Measurements from ENCODE around the gene SPATA31D3.
"Not testable (repeated sequence)": the region's sequence is repeated elsewhere in the genome, so short reads cannot be mapped to it uniquely, and the experiment has no call there.

Gene SPATA31D3

GRCh38 chr9:81984928-81985327 is 41.6 kb downstream of the SPATA31D3 start:
- no peak overlapping the region for H3K4me2 ChIP-seq (ENCODE audit: low read depth, low read length, poor library complexity, severe bottlenecking)
- H3K27me3 ChIP-seq (ENCODE audit: low read length) = no peaks in the 10 kb centered on the region
- no peaks in the 10 kb centered on the region for H3F3A ChIP-seq (ENCODE audit: insufficient read depth)
- no peaks in the 10 kb centered on the region for H3K36me3 ChIP-seq (ENCODE audit: low read length)
- H3K27ac ChIP-seq (ENCODE audit: low read depth, low read length) = no peak overlapping the region
- no peaks in the 10 kb centered on the region for H4K20me1 ChIP-seq (ENCODE audit: low read depth, low read length)
- no peak overlapping the region for H2AFZ ChIP-seq (ENCODE audit: low read depth, low read length, severe bottlenecking)
- H3K4me3 ChIP-seq (ENCODE audit: insufficient read depth, low read length, poor library complexity, severe bottlenecking) = no peak overlapping the region
- TF ChIP-seq CTCF (IDR thresholded peaks at IDR 0.05; ENCODE audit: insufficient read depth, low read length, poor library complexity, severe bottlenecking) (no peak), EZH2phosphoT487 (conservative IDR thresholded peaks at IDR 0.05; ENCODE audit: low read length) (no peak)
- H3K9me2 ChIP-seq (replicated peaks; ENCODE audit: insufficient read depth, low read length) = no peaks in the 10 kb centered on the region
- H3K9me3 ChIP-seq (ENCODE audit: insufficient read depth, low read length) = no peaks in the 10 kb centered on the region
- H3K79me2 ChIP-seq (ENCODE audit: insufficient read depth, low read length) = no peaks in the 10 kb centered on the region
- no peak overlapping the region for H3K9ac ChIP-seq (ENCODE audit: low read length)

- Histone ChIP-seq H3F3A (ENCODE audit: insufficient read depth) (no peaks in the 10 kb centered on the region), H3K9me3 (ENCODE audit: insufficient read depth, low read length) (no peaks in the 10 kb centered on the region), H4K20me1 (ENCODE audit: low read depth, low read length) (no peaks in the 10 kb centered on the region), H3K4me3 (ENCODE audit: insufficient read depth, low read length, poor library complexity, severe bottlenecking) (no peak overlapping the region), H3K9me2 (replicated peaks; ENCODE audit: insufficient read depth, low read length) (no peaks in the 10 kb centered on the region), H3K27ac (ENCODE audit: low read depth, low read length) (no peak overlapping the region), H3K27me3 (ENCODE audit: low read length) (no peaks in the 10 kb centered on the region), H3K9ac (ENCODE audit: low read length) (no peak overlapping the region), H2AFZ (ENCODE audit: low read depth, low read length, severe bottlenecking) (no peak overlapping the region), H3K4me2 (ENCODE audit: low read depth, low read length, poor library complexity, severe bottlenecking) (no peak overlapping the region), H3K79me2 (ENCODE audit: insufficient read depth, low read length) (no peaks in the 10 kb centered on the region), H3K36me3 (ENCODE audit: low read length) (no peaks in the 10 kb centered on the region)
- TF ChIP-seq EZH2phosphoT487 (conservative IDR thresholded peaks at IDR 0.05; ENCODE audit: low read length) (no peak), CTCF (IDR thresholded peaks at IDR 0.05; ENCODE audit: insufficient read depth, low read length, poor library complexity, severe bottlenecking) (no peak)
These were observed 42.8 kb downstream of the SPATA31D3 start for GRCh38 chr9:81986051-81986450.

GRCh38 chr9:81988472-81988871 is 45.2 kb downstream of the SPATA31D3 start, which contains the start of gene SPATA31D1:
TSS of gene SPATA31D1 (plus strand) at chr9:81988772. CDS start at chr9:81988819, 47 bp downstream.
- H3K4me3 ChIP-seq (ENCODE audit: insufficient read depth, low read length, poor library complexity, severe bottlenecking); H3K27ac ChIP-seq (ENCODE audit: low read depth, low read length); H3K27me3 ChIP-seq (ENCODE audit: low read length); H3K36me3 ChIP-seq (ENCODE audit: low read length); H3K9me3 ChIP-seq (ENCODE audit: insufficient read depth, low read length); H2AFZ ChIP-seq (ENCODE audit: low read depth, low read length, severe bottlenecking); H3K4me2 ChIP-seq (ENCODE audit: low read depth, low read length, poor library complexity, severe bottlenecking); H3K9me2 ChIP-seq (replicated peaks; ENCODE audit: insufficient read depth, low read length); H3K9ac ChIP-seq (ENCODE audit: low read length); H3F3A ChIP-seq (ENCODE audit: insufficient read depth); H4K20me1 ChIP-seq (ENCODE audit: low read depth, low read length); H3K79me2 ChIP-seq (ENCODE audit: insufficient read depth, low read length): not testable (repeated sequence)

GRCh38 chr9:81989700-81990099 is 46.4 kb downstream of the SPATA31D3 start:
- no peak overlapping the region for H2AFZ ChIP-seq (ENCODE audit: low read depth, low read length, severe bottlenecking)
- H4K20me1 ChIP-seq (ENCODE audit: low read depth, low read length) = no peaks in the 10 kb centered on the region

More at GRCh38 chr9:81989700-81990099, 46.4 kb downstream of the SPATA31D3 start:
- Histone ChIP-seq H3K9me2 (replicated peaks; ENCODE audit: insufficient read depth, low read length) (no peaks in the 10 kb centered on the region), H3K4me3 (ENCODE audit: insufficient read depth, low read length, poor library complexity, severe bottlenecking) (no peak overlapping the region), H3K79me2 (ENCODE audit: insufficient read depth, low read length) (no peaks in the 10 kb centered on the region), H3F3A (ENCODE audit: insufficient read depth) (no peaks in the 10 kb centered on the region), H3K9ac (ENCODE audit: low read length) (no peak overlapping the region), H3K27ac (ENCODE audit: low read depth, low read length) (no peak overlapping the region), H3K36me3 (ENCODE audit: low read length) (no peaks in the 10 kb centered on the region), H3K4me2 (ENCODE audit: low read depth, low read length, poor library complexity, severe bottlenecking) (no peak overlapping the region), H3K9me3 (ENCODE audit: insufficient read depth, low read length) (no peaks in the 10 kb centered on the region), H3K27me3 (ENCODE audit: low read length) (no peaks in the 10 kb centered on the region)
- TF ChIP-seq EZH2phosphoT487 (conservative IDR thresholded peaks at IDR 0.05; ENCODE audit: low read length) (no peak), CTCF (IDR thresholded peaks at IDR 0.05; ENCODE audit: insufficient read depth, low read length, poor library complexity, severe bottlenecking) (no peak)

All from SU-DHL-6 (cell line).